22Rv1 (cell line): ENCODE measurements around the gene ECE2.

Source experiments
- CTCF ChIP-seq: fragments of 450-650 bp; IDR thresholded peaks from 2 replicates; pipeline ENCODE4 v1.5.1; 2017; ENCODE audit warnings: mild to moderate bottlenecking
- ZFX ChIP-seq: fragments of 450-650 bp; IDR thresholded peaks from 2 replicates; pipeline ENCODE4 v1.6.1; 2017; ENCODE audit warnings: antibody characterized with exemption, borderline replicate concordance

GRCh38 chr3:184277366-184277765 lies 1.5 kb downstream of the ECE2 start:
- TF ChIP-seq CTCF (no peak), ZFX (no peak)
